A549 (cell line): Measurements from ENCODE around the gene CEP19. TPM values are rescaled to one million over a fixed set of nuclear protein-coding genes. Genes with fewer than 3 reads are reported as not detected.
A peak's percentile ranks its signal among the peaks of the same experiment; 100 is the strongest.

Experiments used
- ATAC-seq, 2 experiments: fragments of 200-7000 bp in 1 of 2; fragments of >200 bp in 1 of 2; cut with Nextera tagmentation in 1 of 2; cut with Tn5 transposase in 1 of 2; 3 replicates each; pipeline versions ENCODE4 v1.8.0 to v1.9.1; 2018 to 2020; ENCODE audit warnings: mild to moderate bottlenecking in 1 of 2, moderate library complexity in 1 of 2
- CTCF ChIA-PET: fragments of 300-600 bp; sonication (Branson Sonifier 250); formaldehyde crosslinking; extraction: SDS; loops from one replicate; lab custom pipeline; 2021; ENCODE audit warnings: antibody characterized with exemption, inconsistent platforms; lab: Yijun Ruan, JAX
- POLR2A ChIA-PET: fragments of 350-600 bp; formaldehyde crosslinking; extraction: SDS; loops from one replicate; lab custom pipeline; 2021; ENCODE audit warnings: antibody characterized with exemption, inconsistent platforms; lab: Yijun Ruan, JAX
- DNase-seq, 2 experiments: peaks; one replicate each; pipeline versions ENCODE4 v3.0.0 to v3.0.0-alpha.2; 2011 to 2016; ENCODE audit warnings: low read depth in 1 of 2, low spot score in 1 of 2
- FAIRE-seq: peaks from 2 replicates; lab custom pipeline; 2011; peaks lifted over from hg19 to GRCh38; lab: Jason Lieb, UNC
- H3K27ac ChIP-seq, 2 experiments: fragments of >200 bp; sonication (Bioruptor Twin); formaldehyde crosslinking; 3 replicates each; pipeline ENCODE4 v1.5.1; 2016 to 2017
- H3K4me1 ChIP-seq: fragments of >200 bp; sonication (Bioruptor Twin); formaldehyde crosslinking; 3 replicates; pipeline ENCODE4 v1.6.1; 2016
- H3K4me2 ChIP-seq: fragments of >200 bp; sonication (Bioruptor Twin); formaldehyde crosslinking; 3 replicates; pipeline ENCODE4 v1.6.1; 2016
- H3K4me3 ChIP-seq: fragments of >200 bp; sonication (Bioruptor Twin); formaldehyde crosslinking; 3 replicates; pipeline ENCODE4 v1.5.1; 2016
- H3K9me3 ChIP-seq: fragments of >200 bp; sonication (Bioruptor Twin); formaldehyde crosslinking; 3 replicates; pipeline ENCODE4 v1.6.1; 2016
- CBX2 ChIP-seq: fragments of 200-600 bp; sonication (generic); IDR thresholded peaks from 2 replicates; pipeline ENCODE4 v1.6.1; 2016; ENCODE audit warnings: low read depth, mild to moderate bottlenecking, borderline replicate concordance
- CBX8 ChIP-seq: fragments of 200-600 bp; sonication (generic); IDR thresholded peaks from 2 replicates; pipeline ENCODE4 v1.6.1; 2016
- CEBPB ChIP-seq, 2 experiments: fragments of >200 bp in 1 of 2; sonication (Bioruptor Twin) in 1 of 2; formaldehyde crosslinking in 1 of 2; IDR thresholded peaks; 2 replicates each; pipeline ENCODE4 v1.6.1; 2012 to 2016
- CHD2 ChIP-seq: fragments of 150-350 bp; IDR thresholded peaks from 2 replicates; pipeline ENCODE4 v1.6.1; 2014; ENCODE audit warnings: low read length; ENCODE audit not compliant: partially characterized antibody
- EHMT2 ChIP-seq: fragments of 200-600 bp; sonication (generic); IDR thresholded peaks from 2 replicates; pipeline ENCODE4 v1.6.1; 2016; ENCODE audit warnings: antibody characterized with exemption, low read depth, mild to moderate bottlenecking, moderate library complexity
- ESRRA ChIP-seq: fragments of 150-350 bp; IDR thresholded peaks from 2 replicates; pipeline ENCODE4 v1.6.1; 2014; ENCODE audit warnings: mild to moderate bottlenecking, low read length, borderline replicate concordance
- FOSL2 ChIP-seq, 2 experiments: fragments of 450-650 bp in 1 of 2; fragments of >200 bp in 1 of 2; sonication (Bioruptor Twin) in 1 of 2; formaldehyde crosslinking; IDR thresholded peaks; 2 replicates each; pipeline versions ENCODE4 v1.5.0 to v1.6.1; 2016 to 2020; ENCODE audit warnings: mild to moderate bottlenecking in 1 of 2, moderate library complexity in 1 of 2
- HDAC2 ChIP-seq: fragments of 200-600 bp; sonication (generic); IDR thresholded peaks from 2 replicates; pipeline ENCODE4 v1.6.1; 2016
- HES2 ChIP-seq: fragments of >200 bp; sonication (Bioruptor Twin); formaldehyde crosslinking; IDR thresholded peaks from 2 replicates; pipeline ENCODE4 v1.6.1; 2016
- HMGXB4 ChIP-seq: fragments of 250-450 bp; sonication (Bioruptor Pico); IDR thresholded peaks from 2 replicates; pipeline ENCODE4 v1.5.0; 2021; ENCODE audit warnings: mild to moderate bottlenecking, moderate library complexity, borderline replicate concordance
- HOXB5 ChIP-seq: fragments of 250-450 bp; sonication (Bioruptor Pico); IDR thresholded peaks from 2 replicates; pipeline ENCODE4 v1.5.0; 2020; ENCODE audit warnings: mild to moderate bottlenecking, moderate library complexity
- JUNB ChIP-seq: fragments of >200 bp; sonication (Bioruptor Twin); formaldehyde crosslinking; IDR thresholded peaks from 2 replicates; pipeline ENCODE4 v1.6.1; 2016
- KDM1A ChIP-seq: fragments of 200-600 bp; sonication (generic); IDR thresholded peaks from 2 replicates; pipeline ENCODE4 v1.6.1; 2016; ENCODE audit warnings: low read depth, mild to moderate bottlenecking
- KDM5A ChIP-seq: fragments of 200-600 bp; sonication (generic); IDR thresholded peaks from 2 replicates; pipeline ENCODE4 v1.6.1; 2016; ENCODE audit warnings: antibody characterized with exemption, mild to moderate bottlenecking
- MAFK ChIP-seq: fragments of 450-650 bp; IDR thresholded peaks from 2 replicates; pipeline ENCODE4 v1.6.1; 2014; ENCODE audit not compliant: partially characterized antibody
- MAZ ChIP-seq: fragments of 150-350 bp; IDR thresholded peaks from 2 replicates; pipeline ENCODE4 v1.6.1; 2014; ENCODE audit warnings: antibody characterized with exemption, low read depth, low read length, borderline replicate concordance
- NFE2L2 ChIP-seq: fragments of 150-350 bp; conservative IDR thresholded peaks from 2 replicates; pipeline ENCODE4 v1.6.1; 2014; ENCODE audit warnings: low read length
- NPAS2 ChIP-seq: fragments of 250-450 bp; sonication (Bioruptor Pico); IDR thresholded peaks from 2 replicates; pipeline ENCODE4 v1.8.0; 2022; ENCODE audit warnings: mild to moderate bottlenecking, moderate library complexity, borderline replicate concordance
- POLR2AphosphoS2 ChIP-seq: conservative IDR thresholded peaks from 2 replicates; pipeline ENCODE4 v1.6.1; 2012; ENCODE audit warnings: low read length, improper control_type of control experiment, inconsistent platforms
- RARB ChIP-seq: fragments of 250-450 bp; sonication (Bioruptor Pico); IDR thresholded peaks from 2 replicates; pipeline ENCODE4 v1.8.0; 2021; ENCODE audit warnings: mild to moderate bottlenecking, moderate library complexity
- RNF2 ChIP-seq: fragments of 200-600 bp; sonication (generic); IDR thresholded peaks from 2 replicates; pipeline ENCODE4 v1.6.1; 2016; ENCODE audit warnings: low read depth, mild to moderate bottlenecking, antibody characterized with exemption, moderate library complexity, borderline replicate concordance
- SMC3 ChIP-seq: fragments of >200 bp; sonication (Bioruptor Twin); formaldehyde crosslinking; IDR thresholded peaks from 3 replicates; pipeline ENCODE4 v1.6.1; 2018; ENCODE audit warnings: inconsistent platforms
- TP53 ChIP-seq: fragments of 250-450 bp; sonication (Bioruptor Pico); IDR thresholded peaks from 2 replicates; pipeline ENCODE4 v1.5.0; 2021; ENCODE audit warnings: mild to moderate bottlenecking, moderate library complexity
- ZC3H11A ChIP-seq: fragments of 450-650 bp; IDR thresholded peaks from 2 replicates; pipeline ENCODE4 v1.6.1; 2014; ENCODE audit warnings: antibody characterized with exemption, mild to moderate bottlenecking
- ZSCAN20 ChIP-seq: fragments of 250-450 bp; sonication (Bioruptor Pico); IDR thresholded peaks from 2 replicates; pipeline ENCODE4 v1.8.0; 2022; ENCODE audit warnings: mild to moderate bottlenecking, moderate library complexity
- WGBS: methylation state at CpG from one replicate; pipeline ENCODE4 v1.1.6; 2017; ENCODE audit errors: missing lambda C conversion rate; 5-methylcytosine and 5-hydroxymethylcytosine counted together
- polyA plus RNA-seq, 4 experiments: library from polyadenylated mRNA; depleted of rRNA in 3 of 4; stranded (reverse); fragments of >200 nt; fragmentation: RNase III in 1 of 4; extraction: RNeasy Plus Mini Kit Qiagen cat#74134 plus additional on column Dnase treatment in 1 of 4; gene quantifications; 2 replicates in 3 of 4; 3 replicates in 1 of 4; pipeline ENCODE4 v1.2.3, GENCODE V29; 2011 to 2017
- TF ChIP-seq, protein P1 (sequence below): fragments of >200 bp; sonication (Bioruptor Twin); formaldehyde crosslinking; IDR thresholded peaks from 3 replicates; pipeline ENCODE4 v1.6.1; 2016

Gene CEP19
- polyA plus RNA-seq, 2 of the 4 experiments (the other 2 are of a cell fraction), result 4.5 to 5.3 TPM

GRCh38 chr3:196677353-196677752 lies 34.7 kb downstream of the CEP19 start:
- TF ChIP-seq SMC3 (no peak), HMGXB4 (no peak), ESRRA (no peak), MAFK (no peak), RNF2 (no peak), HES2 (no peak), RARB (CRISPR knock-in tag) (no peak), FOSL2 (IDR thresholded peaks at IDR 0.05) (no peak), FOSL2 (CRISPR knock-in tag; IDR thresholded peaks at IDR 0.05) (no peak), CHD2 (no peak), HOXB5 (CRISPR knock-in tag) (no peak), ZC3H11A (no peak), KDM5A (no peak), CBX2 (no peak), JUNB (no peak), NFE2L2 (no peak)
- no peak overlapping the region for H3K4me3 ChIP-seq
- no peak for DNase-seq
- H3K4me1 ChIP-seq, result 0 out of 3 replicates have a peak, but pooled peaks cover 4% of the 10 kb centered on the region
- ChIA-PET POLR2A (no interaction called here), CTCF (interaction anchor here (0.9 to 2.5 kb wide), 7 partner anchors 8 to 191 kb away, joined by 3 to 11 read pairs (median 5); no protein-coding TSS in a partner anchor)
- H3K9me3 ChIP-seq, result no peaks in the 10 kb centered on the region
- no peak overlapping the region for H3K27ac ChIP-seq
- H3K4me2 ChIP-seq, result peak overlapping the region; percentile 17; the same call in 1 of the 3 replicates
- FAIRE-seq, result no peak
- WGBS, result 6% methylated on average over 1 of the region's 1 CpG
- no peak for ATAC-seq

GRCh38 chr3:196673632-196674031 lies 38.4 kb downstream of the CEP19 start:
- no peak for DNase-seq
- WGBS, result 45% methylated on average over 3 of the region's 3 CpGs
- POLR2A ChIA-PET, result no interaction called here
- CTCF ChIA-PET, result interaction anchor here (1.0 to 1.4 kb wide), 2 partner anchors 11 to 64 kb away, joined by 3 to 8 read pairs; no protein-coding TSS in a partner anchor
- H3K27ac ChIP-seq, result no peak overlapping the region
- no peak for ATAC-seq
- no peaks in the 10 kb centered on the region for H3K9me3 ChIP-seq
- TF ChIP-seq POLR2AphosphoS2 (no peak), ZSCAN20 (CRISPR knock-in tag) (no peak), TP53 (CRISPR knock-in tag) (no peak), KDM1A (no peak), HDAC2 (no peak), NPAS2 (CRISPR knock-in tag) (no peak), EHMT2 (no peak), SMC3 (no peak), HOXB5 (CRISPR knock-in tag) (no peak), NFE2L2 (no peak), CBX8 (no peak), JUNB (no peak), MAFK (no peak), CEBPB (IDR thresholded peaks at IDR 0.05) (no peak), MAZ (no peak)
- TF ChIP-seq, protein P1, sequence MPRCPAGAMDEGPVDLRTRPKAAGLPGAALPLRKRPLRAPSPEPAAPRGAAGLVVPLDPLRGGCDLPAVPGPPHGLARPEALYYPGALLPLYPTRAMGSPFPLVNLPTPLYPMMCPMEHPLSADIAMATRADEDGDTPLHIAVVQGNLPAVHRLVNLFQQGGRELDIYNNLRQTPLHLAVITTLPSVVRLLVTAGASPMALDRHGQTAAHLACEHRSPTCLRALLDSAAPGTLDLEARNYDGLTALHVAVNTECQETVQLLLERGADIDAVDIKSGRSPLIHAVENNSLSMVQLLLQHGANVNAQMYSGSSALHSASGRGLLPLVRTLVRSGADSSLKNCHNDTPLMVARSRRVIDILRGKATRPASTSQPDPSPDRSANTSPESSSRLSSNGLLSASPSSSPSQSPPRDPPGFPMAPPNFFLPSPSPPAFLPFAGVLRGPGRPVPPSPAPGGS, result no peak
- H3K4me3 ChIP-seq, result no peak overlapping the region
- no peak for FAIRE-seq
- H3K4me2 ChIP-seq, result no peak overlapping the region
- H3K4me1 ChIP-seq, result 0 out of 3 replicates have a peak, but pooled peaks cover 4% of the 10 kb centered on the region
